H1 (cell line): Measurements from ENCODE around the gene TOPORS.

Experiments
- ASH2L ChIP-seq: fragments of 200-600, 300-600 bp; sonication (generic); IDR thresholded peaks from one replicate; pipeline ENCODE4 v1.7.1; 2017; ENCODE audit warnings: low read length
- EZH2 ChIP-seq: fragments of 200-600 bp; sonication (generic); IDR thresholded peaks from 2 replicates; pipeline ENCODE4 v1.7.1; 2012; ENCODE audit warnings: low read depth, mild to moderate bottlenecking, moderate library complexity, low read length, inconsistent platforms; ENCODE audit not compliant: severe bottlenecking
- POLR2A ChIP-seq, 2 experiments: IDR thresholded peaks; 1 replicate in 1 of 2; 2 replicates in 1 of 2; pipeline ENCODE4 v1.6.1; 2011; ENCODE audit warnings: low read depth in 2 of 2, low read length in 2 of 2, mild to moderate bottlenecking in 2 of 2; ENCODE audit errors: control extremely low read depth in 1 of 2
- POLR2AphosphoS5 ChIP-seq: IDR thresholded peaks from 2 replicates; pipeline ENCODE4 v1.6.1; 2011; ENCODE audit warnings: low read depth, low read length
- RBBP5 ChIP-seq: IDR thresholded peaks from 2 replicates; pipeline ENCODE4 v1.7.1; 2012; ENCODE audit warnings: low read depth, mild to moderate bottlenecking, inconsistent platforms, low read length, moderate library complexity, borderline replicate concordance
- SIX5 ChIP-seq: IDR thresholded peaks from 2 replicates; pipeline ENCODE4 v1.6.1; 2011; ENCODE audit warnings: mild to moderate bottlenecking, low read depth, low read length
- SP1 ChIP-seq: IDR thresholded peaks from 2 replicates; pipeline ENCODE4 v1.6.1; 2011; ENCODE audit warnings: low read depth, low read length
- TF ChIP-seq, protein P1 (sequence below), 3 experiments: IDR thresholded peaks; 1 replicate in 2 of 3; 2 replicates in 1 of 3; pipeline versions ENCODE4 v1.5.1 to v1.6.1; 2011; ENCODE audit warnings: low read length in 3 of 3, mild to moderate bottlenecking in 3 of 3, inconsistent platforms in 2 of 3, low read depth in 1 of 3, moderate library complexity in 1 of 3; ENCODE audit not compliant: insufficient read depth in 1 of 3; ENCODE audit errors: control extremely low read depth in 1 of 3

DNA sequence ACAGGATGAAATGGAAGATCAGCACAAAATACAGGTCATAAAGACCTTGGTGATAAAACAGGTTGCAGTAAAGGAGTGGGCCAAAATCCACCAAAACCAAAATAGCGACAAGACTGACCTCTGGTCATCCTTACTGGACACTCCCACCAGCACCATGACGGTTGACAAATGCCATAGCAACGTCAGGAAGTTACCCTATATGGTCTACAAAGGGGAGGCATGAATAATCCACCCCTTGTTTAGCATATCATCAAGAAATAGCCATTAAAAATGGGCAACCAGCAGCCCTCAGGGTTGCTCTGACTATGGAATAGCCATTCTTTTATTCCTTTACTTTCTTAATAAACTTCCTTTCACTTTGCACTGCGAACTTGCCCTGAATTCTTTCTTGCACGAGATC lies 26.6 kb upstream of the TOPORS start:
- no peak for TF ChIP-seq RBBP5
- no peak for TF ChIP-seq POLR2A (IDR thresholded peaks at IDR 0.05; ENCODE audit: control extremely low read depth in 1 of 2, low read depth in 2 of 2, low read length in 2 of 2)
- TF ChIP-seq, protein P1, sequence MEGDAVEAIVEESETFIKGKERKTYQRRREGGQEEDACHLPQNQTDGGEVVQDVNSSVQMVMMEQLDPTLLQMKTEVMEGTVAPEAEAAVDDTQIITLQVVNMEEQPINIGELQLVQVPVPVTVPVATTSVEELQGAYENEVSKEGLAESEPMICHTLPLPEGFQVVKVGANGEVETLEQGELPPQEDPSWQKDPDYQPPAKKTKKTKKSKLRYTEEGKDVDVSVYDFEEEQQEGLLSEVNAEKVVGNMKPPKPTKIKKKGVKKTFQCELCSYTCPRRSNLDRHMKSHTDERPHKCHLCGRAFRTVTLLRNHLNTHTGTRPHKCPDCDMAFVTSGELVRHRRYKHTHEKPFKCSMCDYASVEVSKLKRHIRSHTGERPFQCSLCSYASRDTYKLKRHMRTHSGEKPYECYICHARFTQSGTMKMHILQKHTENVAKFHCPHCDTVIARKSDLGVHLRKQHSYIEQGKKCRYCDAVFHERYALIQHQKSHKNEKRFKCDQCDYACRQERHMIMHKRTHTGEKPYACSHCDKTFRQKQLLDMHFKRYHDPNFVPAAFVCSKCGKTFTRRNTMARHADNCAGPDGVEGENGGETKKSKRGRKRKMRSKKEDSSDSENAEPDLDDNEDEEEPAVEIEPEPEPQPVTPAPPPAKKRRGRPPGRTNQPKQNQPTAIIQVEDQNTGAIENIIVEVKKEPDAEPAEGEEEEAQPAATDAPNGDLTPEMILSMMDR (IDR thresholded peaks at IDR 0.05; ENCODE audit: control extremely low read depth in 1 of 3, insufficient read depth in 1 of 3, low read depth in 1 of 3, low read length in 3 of 3) = no peak
- TF ChIP-seq POLR2AphosphoS5 = no peak
- TF ChIP-seq SIX5 = no peak
- TF ChIP-seq SP1 = no peak
- TF ChIP-seq EZH2 = no peak
- TF ChIP-seq ASH2L = no peak
